ENCODE data around the gene SIGLEC14. TPM values are rescaled to one million over a fixed set of nuclear protein-coding genes. Genes with fewer than 3 reads are reported as not detected.

Gene SIGLEC14
- total RNA-seq, 4 donors from 2014 or later: 2.2 to 6.0 TPM; not detected in 2

- 66 to 90% methylated on average over 2 to 7 of the region's 7 CpGs for WGBS, 2 donors (ENCODE audit: low coverage in 1 of 2)
- Histone ChIP-seq H3K4me1 (no peaks in the 10 kb centered on the region), H3K4me3 (no peak overlapping the region), H3K9me3 (no peaks in the 10 kb centered on the region), H3K36me3 (no peaks in the 10 kb centered on the region), H3K27ac (no peak overlapping the region), H3K27me3 (no peaks in the 10 kb centered on the region)
- in situ Hi-C loops (cut with MboI; ENCODE audit: low pct_ligation_motif_present in 1 of 4, low pct_unique_long_range_greater_than_20kb in 1 of 4, low sequenced_read_pairs in 3 of 4) (loop anchor here in 3 of 4 donors (10.0 to 25.0 kb wide), 3 partner anchors 164 to 189 kb away; partner anchors contain the start of genes CEACAM18 (in 2 of the 3) and SIGLEC8 (in 1 of the 3)), intact Hi-C loops (cut with DNase I; ENCODE audit: low total_unique reads) (loop anchor here (10.0 kb wide), 1 partner anchor 177 kb away; the partner anchor contains the start of gene CEACAM18)
- TF ChIP-seq EP300 (IDR thresholded peaks at IDR 0.05; ENCODE audit: low read depth): no peak
- TF ChIP-seq POLR2A (IDR thresholded peaks at IDR 0.05): no peak
- TF ChIP-seq POLR2AphosphoS5 (IDR thresholded peaks at IDR 0.05): no peak
- TF ChIP-seq CTCF (IDR thresholded peaks at IDR 0.05): no peak
- no peak for DNase-seq
Observed at GRCh38 chr19:51651216-51651846, 4.7 kb upstream of the SIGLEC14 start.

- TF ChIP-seq CTCF (IDR thresholded peaks at IDR 0.05) (no peak), POLR2A (IDR thresholded peaks at IDR 0.05) (no peak), POLR2AphosphoS5 (IDR thresholded peaks at IDR 0.05) (no peak), EP300 (IDR thresholded peaks at IDR 0.05; ENCODE audit: low read depth) (no peak)
- Histone ChIP-seq H3K4me1 (no peaks in the 10 kb centered on the region), H3K36me3 (no peaks in the 10 kb centered on the region), H3K4me3 (no peak overlapping the region), H3K27me3 (no peaks in the 10 kb centered on the region), H3K9me3 (no peaks in the 10 kb centered on the region), H3K27ac (no peak overlapping the region)
- DNase-seq: no peak
- intact Hi-C loops (cut with DNase I; ENCODE audit: low total_unique reads): no loop called here
- in situ Hi-C loops (cut with MboI; ENCODE audit: low pct_ligation_motif_present in 1 of 4, low pct_unique_long_range_greater_than_20kb in 1 of 4, low sequenced_read_pairs in 3 of 4): no loop called here
- 87 to 91% methylated on average over 3 to 6 of the region's 6 CpGs for WGBS, 2 donors (ENCODE audit: low coverage in 1 of 2)
Observed at GRCh38 chr19:51647318-51647717, 693 bp upstream of the SIGLEC14 start.

GRCh38 chr19:51644636-51645271 is 1.9 kb downstream of the SIGLEC14 start:
- 39% methylated on average over 10 of the region's 11 CpGs; no CpG with 5 or more reads in 1 of the 2 donors for WGBS, 2 donors (ENCODE audit: low coverage in 1 of 2)
- no peaks in the 10 kb centered on the region for H3K9me3 ChIP-seq
- DNase-seq: no peak
- no peaks in the 10 kb centered on the region for H3K27me3 ChIP-seq
- no peak overlapping the region for H3K27ac ChIP-seq
- intact Hi-C loops (cut with DNase I; ENCODE audit: low total_unique reads): no loop called here
- no peak for TF ChIP-seq POLR2AphosphoS5 (IDR thresholded peaks at IDR 0.05)
- no peak for TF ChIP-seq CTCF (IDR thresholded peaks at IDR 0.05)
- no peak for TF ChIP-seq POLR2A (IDR thresholded peaks at IDR 0.05)
- TF ChIP-seq EP300 (IDR thresholded peaks at IDR 0.05; ENCODE audit: low read depth): no peak
- H3K4me3 ChIP-seq: peak overlapping the region in 1 of 4 donors; percentile 28
- in situ Hi-C loops (cut with MboI; ENCODE audit: low pct_ligation_motif_present in 1 of 4, low pct_unique_long_range_greater_than_20kb in 1 of 4, low sequenced_read_pairs in 3 of 4): no loop called here
- no peaks in the 10 kb centered on the region for H3K36me3 ChIP-seq
- no peaks in the 10 kb centered on the region for H3K4me1 ChIP-seq

- no peak for DNase-seq
- no peaks in the 10 kb centered on the region for H3K4me1 ChIP-seq
- no peak for TF ChIP-seq POLR2AphosphoS5 (IDR thresholded peaks at IDR 0.05)
- no peak for TF ChIP-seq EP300 (IDR thresholded peaks at IDR 0.05; ENCODE audit: low read depth)
- no peak for TF ChIP-seq POLR2A (IDR thresholded peaks at IDR 0.05)
- no peak for TF ChIP-seq CTCF (IDR thresholded peaks at IDR 0.05)
- H3K9me3 ChIP-seq: no peaks in the 10 kb centered on the region
- H3K27me3 ChIP-seq: peaks cover 7% of the 10 kb centered on the region
- intact Hi-C loops (cut with DNase I; ENCODE audit: low total_unique reads) (no loop called here), in situ Hi-C loops (cut with MboI; ENCODE audit: low pct_ligation_motif_present in 1 of 4, low pct_unique_long_range_greater_than_20kb in 1 of 4, low sequenced_read_pairs in 3 of 4) (no loop called here)
- no peak overlapping the region for H3K27ac ChIP-seq
- no peaks in the 10 kb centered on the region for H3K36me3 ChIP-seq
- H3K4me3 ChIP-seq: no peak overlapping the region
Observed at GRCh38 chr19:51641648-51642047, 5.0 kb downstream of the SIGLEC14 start.
